HCT116 (cell line): ENCODE results near the gene LIN7C.

Experiments used
- ATF3 ChIP-seq: IDR thresholded peaks from 2 replicates; pipeline ENCODE4 v1.6.1; 2012
- CTCF ChIP-seq, 3 experiments: fragments of 200-600 bp in 1 of 3; sonication (generic) in 1 of 3; IDR thresholded peaks in 2 of 3; conservative IDR thresholded peaks in 1 of 3; 2 replicates each; pipeline ENCODE4 v1.5.1; 2012 to 2017; ENCODE audit warnings: low read depth in 2 of 3, low read length in 2 of 3, antibody characterized with exemption in 1 of 3, borderline replicate concordance in 1 of 3, control low read depth in 1 of 3, mild to moderate bottlenecking in 1 of 3, mixed read lengths in 1 of 3, mixed run types in 1 of 3, moderate library complexity in 1 of 3; ENCODE audit not compliant: insufficient read depth in 1 of 3

GRCh38 chr11:27460158-27460978 is 46.2 kb downstream of the LIN7C start:
- TF ChIP-seq CTCF (IDR thresholded peaks at IDR 0.05 in 2 of 3, conservative IDR thresholded peaks at IDR 0.05 in 1 of 3; ENCODE audit: borderline replicate concordance in 1 of 3, insufficient read depth in 1 of 3, low read depth in 2 of 3, low read length in 2 of 3) (no peak), ATF3 (no peak)
